SW480 (cell line): ENCODE measurements around the gene NSMF.
"Not testable (repeated sequence)": the region's sequence is repeated elsewhere in the genome, so short reads cannot be mapped to it uniquely, and the experiment has no call there.

Source experiments
- DNase-seq: peaks from one replicate; pipeline ENCODE4 v3.0.0-alpha.2; 2016; ENCODE audit warnings: low spot score

Gene NSMF

DNA sequence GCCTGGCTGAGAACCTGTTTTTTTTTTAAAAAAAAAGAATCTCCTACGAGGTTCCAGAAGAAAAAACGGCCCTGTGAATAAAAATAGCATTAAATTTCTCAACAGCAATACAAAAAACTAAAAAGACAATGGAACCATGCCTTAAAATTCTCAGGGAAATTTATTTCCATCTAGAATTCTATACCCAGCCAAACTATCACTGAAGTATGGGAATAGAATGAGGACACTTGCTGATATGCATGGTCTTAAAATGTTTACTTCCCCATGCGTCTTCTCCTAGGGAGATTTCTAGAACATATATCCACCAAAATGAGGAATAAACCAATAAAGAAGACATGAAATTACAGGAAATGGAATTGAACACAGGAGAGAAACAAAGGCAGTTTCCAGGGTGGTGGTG is 16.5 kb upstream of the NSMF start:
- no peak for DNase-seq

- DNase-seq: no peak
Measured at GRCh38 chr9:137474271-137474670, 15.1 kb upstream of the NSMF start.

DNA sequence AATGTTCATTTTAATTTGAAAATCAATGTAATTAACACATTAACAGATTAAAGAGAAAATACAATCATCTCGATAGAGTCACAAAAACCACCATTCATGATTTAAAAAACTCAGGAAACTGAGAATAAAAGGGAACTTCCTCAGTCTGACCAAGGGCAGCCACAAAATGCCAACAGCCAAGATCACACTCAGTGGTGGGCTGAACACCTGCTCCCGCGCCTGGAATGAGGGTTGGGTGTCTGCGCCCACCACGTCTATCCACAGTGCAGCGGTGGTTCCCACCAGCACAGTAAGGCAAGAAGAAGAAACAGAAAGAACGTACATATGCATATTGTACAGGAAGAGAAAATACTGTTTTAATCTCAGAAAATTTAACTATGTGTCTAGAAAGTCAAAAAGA is 11.7 kb upstream of the NSMF start:
- no peak for DNase-seq

DNA sequence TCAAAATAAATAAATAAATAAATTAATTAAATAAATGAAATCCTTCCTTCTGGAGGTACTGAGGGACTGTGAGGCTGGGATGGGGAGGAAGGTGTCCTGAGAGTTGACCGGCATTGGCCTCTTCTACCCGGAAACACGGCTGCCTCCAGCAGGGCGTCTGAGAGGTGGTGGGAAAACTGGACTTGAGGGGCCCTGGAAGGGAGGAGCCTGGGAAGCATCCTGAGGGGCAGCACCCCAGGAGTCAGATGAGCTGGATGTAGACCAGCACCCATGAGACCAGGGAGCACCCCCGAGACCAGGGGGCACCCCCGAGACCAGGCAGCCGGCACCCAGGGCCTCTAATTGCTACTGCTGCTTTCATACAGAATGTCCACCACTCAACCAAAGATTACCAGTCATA is 8.8 kb upstream of the NSMF start:
- no peak for DNase-seq

DNA sequence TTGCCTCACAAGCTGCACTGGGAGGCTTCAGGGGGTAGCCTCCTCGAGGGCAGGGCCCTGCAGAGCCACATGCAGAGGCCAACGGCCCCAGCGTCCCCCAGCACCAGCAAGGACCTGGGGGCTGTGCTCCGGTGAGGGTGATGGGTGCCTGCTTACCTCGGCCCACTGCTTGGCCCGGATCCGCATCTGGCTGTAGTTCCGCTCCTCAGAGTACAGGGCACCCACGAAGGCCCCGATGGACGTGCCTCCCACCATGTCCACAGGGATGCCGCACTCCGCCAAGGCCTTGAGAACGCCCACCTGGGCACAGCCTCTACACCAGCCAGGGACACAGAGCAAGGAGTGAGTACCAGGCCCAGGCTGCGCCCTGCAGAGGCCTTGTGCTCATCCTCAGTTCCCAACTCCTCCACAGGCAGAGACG is 8.0 kb upstream of the NSMF start:
- DNase-seq: no peak

DNA sequence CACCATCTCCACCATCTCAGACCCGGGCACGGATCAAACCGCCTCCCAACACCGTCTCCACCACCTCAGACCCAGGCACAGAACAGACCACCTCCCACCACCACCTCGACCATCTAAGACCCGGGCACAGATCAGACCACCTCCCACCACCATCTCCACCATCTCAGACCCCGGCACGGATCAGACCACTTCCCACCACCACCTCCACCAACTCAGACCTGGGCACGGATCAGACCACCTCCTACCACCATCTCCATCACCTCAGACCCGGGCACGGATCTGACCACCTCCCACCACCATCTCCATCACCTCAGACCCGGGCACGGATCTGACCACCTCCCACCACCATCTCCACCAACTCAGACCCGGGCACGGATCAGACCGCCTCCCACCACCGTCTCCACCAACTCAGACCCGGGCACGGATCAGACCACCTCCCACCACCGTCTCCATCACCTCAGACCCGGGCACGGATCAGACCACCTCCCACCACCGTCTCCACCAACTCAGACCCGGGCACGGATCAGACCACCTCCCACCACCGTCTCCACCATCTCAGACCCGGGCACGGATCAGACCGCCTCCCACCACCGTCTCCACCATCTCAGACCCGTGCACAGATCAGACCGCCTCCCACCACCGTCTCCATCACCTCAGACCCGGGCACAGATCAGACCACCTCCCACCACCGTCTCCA is 7.4 kb upstream of the NSMF start:
- DNase-seq: not testable (repeated sequence)

DNA sequence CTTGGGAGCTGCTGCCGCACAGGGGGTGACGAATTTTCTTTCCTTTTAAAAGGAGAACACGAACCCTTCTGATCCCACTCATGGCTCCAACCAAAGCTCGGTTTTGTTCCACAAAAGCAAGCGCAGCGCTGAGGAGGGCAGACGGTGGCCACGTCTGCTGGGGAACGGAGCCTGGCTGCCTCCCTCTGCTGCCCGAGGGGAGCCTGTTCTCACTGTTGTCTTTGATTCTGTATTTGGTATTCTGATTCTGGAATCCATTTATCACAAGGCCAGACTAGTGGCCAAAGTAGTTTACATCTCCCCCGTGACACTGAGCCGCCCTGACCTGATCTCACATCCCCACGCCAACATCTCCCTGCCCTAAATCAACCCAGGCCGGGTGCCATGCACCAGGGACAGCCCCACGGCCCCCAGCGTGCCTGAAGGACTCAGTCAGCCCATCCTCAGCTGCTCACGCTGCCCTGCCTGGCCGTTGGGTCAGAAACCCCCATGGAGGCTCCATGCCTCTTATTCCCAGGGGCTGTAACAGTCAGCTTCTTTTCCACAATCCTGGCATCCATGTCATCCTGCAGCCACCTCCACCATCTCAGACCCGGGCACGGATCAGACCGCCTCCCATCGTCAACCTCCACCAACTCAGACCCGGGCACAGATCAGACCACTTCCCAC is 6.7 kb upstream of the NSMF start:
- no peak for DNase-seq

GRCh38 chr9:137465000-137465719 is 6.0 kb upstream of the NSMF start:
- DNase-seq: no peak

GRCh38 chr9:137464291-137464999 is 5.3 kb upstream of the NSMF start:
- DNase-seq: no peak

GRCh38 chr9:137463931-137464290 is 4.8 kb upstream of the NSMF start:
- no peak for DNase-seq

- no peak for DNase-seq
Measured at GRCh38 chr9:137462986-137463930, 4.1 kb upstream of the NSMF start.

DNA sequence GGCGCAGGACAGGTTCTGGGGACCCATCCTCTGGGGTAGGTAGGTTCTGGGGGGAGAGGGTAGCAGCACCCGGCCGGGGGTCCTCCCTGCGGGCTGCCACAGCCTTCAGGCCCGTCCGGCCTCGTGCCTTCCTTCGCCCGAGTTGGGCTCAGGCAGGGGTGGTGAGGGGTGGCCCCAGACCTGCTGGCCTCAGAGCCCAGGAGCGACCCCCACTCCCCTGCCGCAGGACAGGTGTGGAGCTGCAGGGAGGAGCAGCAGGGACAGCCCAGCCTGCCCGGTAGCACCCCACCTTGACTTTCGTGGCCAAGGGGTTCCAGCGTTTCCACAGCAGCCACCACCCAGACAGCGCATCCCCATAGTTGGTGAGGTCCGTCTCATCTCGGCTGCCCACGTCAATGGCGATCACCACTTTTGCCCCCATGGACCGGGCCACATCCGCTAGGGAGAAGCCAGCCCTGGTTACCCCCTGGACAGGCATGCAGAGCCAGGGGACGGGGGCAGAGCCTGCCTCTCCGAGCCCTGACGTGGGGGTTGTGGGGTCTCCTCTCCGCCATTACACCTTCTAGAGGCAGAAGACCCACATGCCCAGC is 3.4 kb upstream of the NSMF start:
- DNase-seq: no peak

DNA sequence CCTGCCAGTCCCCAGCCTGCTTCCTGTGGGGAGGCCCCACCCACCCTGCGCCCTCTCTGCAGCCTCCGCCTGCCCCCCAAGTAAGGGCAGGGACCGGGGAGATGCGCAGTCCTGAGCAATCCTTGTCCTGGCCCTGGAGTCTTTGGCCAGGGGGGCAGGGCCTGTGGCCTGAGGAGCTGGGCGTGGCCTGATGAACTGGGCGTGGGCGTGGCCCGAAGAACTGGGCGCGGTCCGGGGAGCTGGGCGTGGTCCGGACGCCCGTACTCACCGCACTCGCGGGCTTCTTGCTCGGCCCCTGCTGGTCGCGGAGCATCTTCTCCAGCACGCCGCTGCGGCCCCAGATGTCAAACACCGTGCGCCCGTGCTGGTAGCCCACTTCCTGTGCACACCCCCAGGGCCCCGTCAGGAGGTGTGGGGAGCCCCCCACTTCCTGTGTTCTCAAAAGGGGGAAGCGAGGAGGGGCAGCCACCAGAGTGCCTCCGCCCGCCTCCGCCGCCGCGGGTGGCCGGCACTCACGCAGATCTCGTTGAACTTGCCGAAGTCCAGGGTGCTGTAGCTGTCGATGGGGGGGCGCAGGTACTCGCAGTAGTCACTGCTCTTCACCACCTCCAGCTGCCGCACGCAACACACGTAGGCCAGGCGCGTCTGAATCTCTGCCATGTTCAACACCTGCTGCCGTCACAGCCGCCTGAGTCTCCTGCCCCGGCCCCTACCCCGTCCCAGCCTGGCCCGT is 2.7 kb upstream of the NSMF start:
- no peak for DNase-seq

DNA sequence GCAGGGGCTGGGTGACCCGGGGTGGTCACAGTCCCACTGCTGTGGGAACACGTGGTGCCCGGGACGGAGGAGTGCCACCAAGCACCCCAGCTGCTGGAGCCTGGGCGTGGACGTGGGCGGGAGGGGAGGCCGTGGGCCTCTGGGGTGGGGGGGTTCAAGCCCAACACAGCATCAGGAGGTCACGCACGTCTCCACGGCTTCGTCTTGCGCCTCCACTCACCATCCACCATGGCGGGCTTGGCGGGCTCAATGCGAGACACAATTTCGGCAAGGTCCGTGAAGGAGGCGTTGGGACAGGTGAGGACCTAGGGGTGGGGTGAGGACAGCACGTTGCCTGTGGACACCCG is 2.2 kb upstream of the NSMF start:
- no peak for DNase-seq

- DNase-seq: no peak
Measured at GRCh38 chr9:137460363-137461315, 1.5 kb upstream of the NSMF start.

DNA sequence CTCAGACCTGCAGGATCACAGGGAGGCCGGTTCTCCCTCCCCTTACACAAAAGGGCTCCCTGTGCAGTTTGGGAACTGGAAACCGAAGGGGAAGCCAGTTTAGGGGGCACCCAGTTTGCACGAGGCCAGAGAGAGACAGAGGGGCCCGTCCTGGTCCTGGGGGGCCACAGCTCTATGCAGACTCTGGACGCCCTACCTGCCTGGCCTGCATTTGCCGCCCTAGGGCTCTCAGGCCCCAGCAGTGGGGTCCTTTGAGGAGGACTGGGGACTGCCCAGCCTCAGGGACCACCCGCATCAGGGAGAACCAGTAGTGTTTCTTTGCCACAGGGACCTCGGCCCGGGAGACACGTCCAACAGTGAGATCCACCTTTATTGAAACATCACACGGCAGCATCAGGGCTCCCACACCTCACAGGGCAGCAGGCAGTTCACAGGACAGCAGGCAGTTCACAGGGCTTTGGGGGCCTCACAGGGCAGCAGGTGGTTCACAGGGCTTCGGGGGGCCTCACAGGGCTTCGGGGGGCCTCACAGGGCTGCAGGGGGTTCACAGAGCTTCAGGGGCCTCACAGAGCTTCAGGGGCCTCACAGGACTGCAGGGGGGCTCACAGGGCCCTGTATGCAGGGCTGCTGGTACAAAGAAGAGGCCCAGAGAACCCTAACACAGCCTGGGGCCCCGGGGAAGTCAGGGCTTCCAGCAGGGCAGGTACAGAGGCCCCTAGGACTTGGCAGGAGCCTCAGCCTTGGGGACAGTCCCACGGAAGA is 648 bp upstream of the NSMF start:
- no peak for DNase-seq

DNA sequence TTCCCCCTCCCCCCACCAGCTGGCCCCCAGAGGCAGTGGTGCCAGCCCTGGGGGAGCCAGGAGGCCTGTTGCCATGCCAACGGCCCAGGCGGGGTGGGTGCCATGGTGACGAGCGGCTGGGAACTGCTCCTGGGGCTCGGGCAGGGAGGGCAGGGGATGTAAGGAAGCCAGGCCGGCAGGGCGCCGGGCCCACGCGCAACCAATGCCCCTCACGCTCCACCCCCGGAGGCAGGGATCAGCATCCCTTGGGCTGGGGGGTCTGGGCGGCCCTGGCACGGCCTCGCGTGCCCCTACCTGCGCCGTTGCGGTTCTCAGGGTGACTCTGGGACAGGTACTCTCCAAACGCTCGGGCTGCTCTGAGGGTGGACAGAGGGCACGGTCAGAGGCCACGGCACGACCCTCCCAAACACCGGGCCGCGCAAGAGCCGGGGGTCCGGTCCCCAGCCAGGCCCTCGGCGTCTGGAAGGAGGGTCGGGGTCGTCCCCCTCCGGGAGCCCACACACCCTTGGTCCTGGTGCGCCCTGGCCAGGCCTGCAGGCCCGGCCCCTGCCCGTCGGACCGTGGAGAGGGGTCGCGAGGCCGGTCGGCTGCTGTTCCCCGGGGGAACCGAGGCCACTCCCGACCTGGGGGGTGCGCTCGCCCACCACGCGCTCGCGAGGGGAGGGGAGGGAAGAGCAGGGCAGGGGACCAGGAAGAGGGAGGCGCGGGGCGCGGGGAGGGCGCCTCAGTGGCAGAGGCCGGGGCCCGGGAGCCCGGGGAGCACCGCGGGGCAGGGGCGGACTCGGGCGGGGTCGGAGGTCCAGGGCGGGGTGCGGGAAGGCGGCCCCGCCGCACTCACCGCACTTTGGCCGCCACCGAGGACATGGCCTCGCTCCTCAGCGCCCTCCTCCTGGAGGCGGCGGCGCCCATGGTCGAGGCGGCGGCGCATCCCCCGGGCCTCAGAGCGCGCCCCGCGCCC is 661 bp downstream of the NSMF start:
- no peak for DNase-seq
